ENCODE results near the gene CR1. TPM values are rescaled to one million over a fixed set of nuclear protein-coding genes. Genes with fewer than 3 reads are reported as not detected.
"Not testable (repeated sequence)": the region's sequence is repeated elsewhere in the genome, so short reads cannot be mapped to it uniquely, and the experiment has no call there.

The CR1 gene
- total and polyA plus RNA-seq, 2 experiments from 2014 or later, result 0.20 TPM; not detected in 1

- TF ChIP-seq EZH2 (IDR thresholded peaks at IDR 0.05; ENCODE audit: borderline replicate concordance), result no peak
- TF ChIP-seq EZH2phosphoT487 (IDR thresholded peaks at IDR 0.05; ENCODE audit: low read depth, severe bottlenecking, unreplicated experiment), result no peak
- TF ChIP-seq CTCF (IDR thresholded peaks at IDR 0.05; ENCODE audit: poor library complexity), result no peak
These were observed 116.8 kb downstream of the CR1 start for GRCh38 chr1:207612762-207613161.

GRCh38 chr1:207619871-207620542, 124.0 kb downstream of the CR1 start:
- no peaks in the 10 kb centered on the region for H3K36me3 ChIP-seq (replicated peaks; ENCODE audit: insufficient read depth, low read depth)
- no peaks in the 10 kb centered on the region for H3K27me3 ChIP-seq
- no peak overlapping the region for H3K4me2 ChIP-seq
- no peaks in the 10 kb centered on the region for H3K4me1 ChIP-seq (ENCODE audit: insufficient read depth)
- no peak overlapping the region for H3K4me3 ChIP-seq
- H3K9me2 ChIP-seq (replicated peaks; ENCODE audit: insufficient read depth), result no peaks in the 10 kb centered on the region
- H2AFZ ChIP-seq, result no peak overlapping the region
- peak; percentile 73 for DNase-seq (ENCODE audit: low spot score)
- peak; percentile 64 for TF ChIP-seq CTCF (IDR thresholded peaks at IDR 0.05; ENCODE audit: poor library complexity)
- TF ChIP-seq EZH2phosphoT487 (IDR thresholded peaks at IDR 0.05; ENCODE audit: low read depth, severe bottlenecking, unreplicated experiment), result no peak
- H3K27ac ChIP-seq, result no peak overlapping the region
- H3K9me3 ChIP-seq (ENCODE audit: low read depth), result no peaks in the 10 kb centered on the region
- no peaks in the 10 kb centered on the region for H4K20me1 ChIP-seq (ENCODE audit: insufficient read depth, poor library complexity, severe bottlenecking)
- no peaks in the 10 kb centered on the region for H3K79me2 ChIP-seq
- 62% methylated on average over 7 of the region's 7 CpGs for WGBS (ENCODE audit: low lambda C conversion rate, missing lambda C conversion rate)

More at GRCh38 chr1:207612762-207613161, 116.8 kb downstream of the CR1 start:
- no peaks in the 10 kb centered on the region for H3K4me1 ChIP-seq (ENCODE audit: insufficient read depth)
- WGBS (ENCODE audit: low lambda C conversion rate, missing lambda C conversion rate), result 70% methylated on average over 11 of the region's 11 CpGs
- no peak for DNase-seq (ENCODE audit: low spot score)
- H3K9me3 ChIP-seq (ENCODE audit: low read depth), result no peaks in the 10 kb centered on the region
- no peak overlapping the region for H2AFZ ChIP-seq
- H3K36me3 ChIP-seq (replicated peaks; ENCODE audit: insufficient read depth, low read depth), result no peaks in the 10 kb centered on the region
- no peaks in the 10 kb centered on the region for H3K79me2 ChIP-seq
- no peak overlapping the region for H3K4me2 ChIP-seq
- H3K27ac ChIP-seq, result no peak overlapping the region
- H4K20me1 ChIP-seq (ENCODE audit: insufficient read depth, poor library complexity, severe bottlenecking), result no peaks in the 10 kb centered on the region
- no peaks in the 10 kb centered on the region for H3K27me3 ChIP-seq
- H3K9me2 ChIP-seq (replicated peaks; ENCODE audit: insufficient read depth), result no peaks in the 10 kb centered on the region
- no peak overlapping the region for H3K4me3 ChIP-seq

- 96% methylated on average over 2 of the region's 2 CpGs for WGBS (ENCODE audit: low lambda C conversion rate, missing lambda C conversion rate)
- Histone ChIP-seq H2AFZ (no peak overlapping the region), H4K20me1 (ENCODE audit: insufficient read depth, poor library complexity, severe bottlenecking) (no peaks in the 10 kb centered on the region), H3K9me3 (ENCODE audit: low read depth) (no peaks in the 10 kb centered on the region), H3K36me3 (replicated peaks; ENCODE audit: insufficient read depth, low read depth) (no peaks in the 10 kb centered on the region), H3K4me3 (no peak overlapping the region), H3K9me2 (replicated peaks; ENCODE audit: insufficient read depth) (no peaks in the 10 kb centered on the region), H3K27me3 (no peaks in the 10 kb centered on the region), H3K79me2 (no peaks in the 10 kb centered on the region), H3K4me1 (ENCODE audit: insufficient read depth) (no peaks in the 10 kb centered on the region), H3K27ac (no peak overlapping the region), H3K4me2 (no peak overlapping the region)
- DNase-seq (ENCODE audit: low spot score), result no peak
- TF ChIP-seq EZH2 (IDR thresholded peaks at IDR 0.05; ENCODE audit: borderline replicate concordance) (no peak), EZH2phosphoT487 (IDR thresholded peaks at IDR 0.05; ENCODE audit: low read depth, severe bottlenecking, unreplicated experiment) (no peak), CTCF (IDR thresholded peaks at IDR 0.05; ENCODE audit: poor library complexity) (no peak)
These were observed 124.6 kb downstream of the CR1 start for GRCh38 chr1:207620543-207620893.

GRCh38 chr1:207625504-207626071, 129.6 kb downstream of the CR1 start:
- H3K36me3 ChIP-seq (replicated peaks; ENCODE audit: insufficient read depth, low read depth); H3K9me3 ChIP-seq (ENCODE audit: low read depth); DNase-seq (ENCODE audit: low spot score); H3K79me2 ChIP-seq; H3K9me2 ChIP-seq (replicated peaks; ENCODE audit: insufficient read depth); H4K20me1 ChIP-seq (ENCODE audit: insufficient read depth, poor library complexity, severe bottlenecking); H3K27ac ChIP-seq; H2AFZ ChIP-seq; H3K4me3 ChIP-seq; H3K27me3 ChIP-seq; H3K4me2 ChIP-seq; H3K4me1 ChIP-seq (ENCODE audit: insufficient read depth): not testable (repeated sequence)
- 100% methylated on average over 1 of the region's 1 CpG for WGBS (ENCODE audit: low lambda C conversion rate, missing lambda C conversion rate)

Data from hepatocyte (in vitro differentiated cells).